K562 (cell line): ENCODE data around the gene FN3KRP.

Experiments used
- CHD2 ChIP-seq: IDR thresholded peaks from 2 replicates; pipeline ENCODE4 v1.6.1; 2011; ENCODE audit warnings: low read depth, low read length
- FOXM1 ChIP-seq, 2 experiments: fragments of 450-650 bp in 1 of 2; sonication (generic) in 1 of 2; formaldehyde crosslinking in 1 of 2; IDR thresholded peaks; 2 replicates each; pipeline versions ENCODE4 v1.6.1 to v1.9.0; 2017 to 2022; ENCODE audit warnings: low read depth in 2 of 2, mild to moderate bottlenecking in 2 of 2, missing genetic modification reagents in 1 of 2, moderate library complexity in 1 of 2
- MTA3 ChIP-seq: fragments of 450-650 bp; formaldehyde crosslinking; IDR thresholded peaks from 2 replicates; pipeline ENCODE4 v1.6.1; 2017; ENCODE audit warnings: mild to moderate bottlenecking, borderline replicate concordance
- POLR2A ChIP-seq: fragments of 450-650 bp; conservative IDR thresholded peaks from 2 replicates; pipeline ENCODE4 v1.6.1; 2016
- RAD21 ChIP-seq, 2 experiments: fragments of 250-450 bp in 1 of 2; fragments of 450-650 bp in 1 of 2; sonication (Bioruptor Pico) in 1 of 2; formaldehyde crosslinking in 1 of 2; IDR thresholded peaks in 1 of 2; conservative IDR thresholded peaks in 1 of 2; 2 replicates each; pipeline versions ENCODE4 v1.4.0 to v1.8.0; 2020 to 2022; ENCODE audit warnings: mild to moderate bottlenecking in 2 of 2, moderate library complexity in 1 of 2
- SMC3 ChIP-seq: conservative IDR thresholded peaks from 2 replicates; pipeline ENCODE4 v1.6.1; 2011; ENCODE audit warnings: low read depth, low read length, improper control_type of control experiment; ENCODE audit not compliant: insufficient read depth
- XRCC5 ChIP-seq: fragments of 200-400 bp; formaldehyde crosslinking; IDR thresholded peaks from 2 replicates; pipeline ENCODE4 v1.6.1; 2017; ENCODE audit warnings: low read depth, mild to moderate bottlenecking, low read length
- ZBED1 ChIP-seq: IDR thresholded peaks from 2 replicates; pipeline ENCODE4 v1.6.1; 2014
- ZNF140 ChIP-seq: fragments of 250-450 bp; sonication (Bioruptor Pico); IDR thresholded peaks from 2 replicates; pipeline ENCODE4 v1.8.0; 2021; ENCODE audit warnings: moderate library complexity, mild to moderate bottlenecking, inconsistent platforms
- TF ChIP-seq, protein P1 (sequence below): sonication (generic); formaldehyde crosslinking; IDR thresholded peaks from 2 replicates; pipeline ENCODE4 v1.8.0; 2022; ENCODE audit warnings: mild to moderate bottlenecking, missing genetic modification reagents, borderline replicate concordance
- TF ChIP-seq, protein P2 (sequence below): fragments of 250-450 bp; sonication (Bioruptor Pico); IDR thresholded peaks from 2 replicates; pipeline ENCODE4 v1.8.0; 2022; ENCODE audit warnings: inconsistent platforms, mild to moderate bottlenecking, moderate library complexity, borderline replicate concordance
- TF ChIP-seq, protein P3 (sequence below), 3 experiments: IDR thresholded peaks in 2 of 3; conservative IDR thresholded peaks in 1 of 3; 2 replicates each; pipeline ENCODE4 v1.5.1; 2011 to 2012; ENCODE audit warnings: low read length in 3 of 3, mild to moderate bottlenecking in 3 of 3, control low read depth in 2 of 3, improper control_type of control experiment in 1 of 3, inconsistent platforms in 1 of 3, low read depth in 1 of 3, mixed read lengths in 1 of 3, moderate library complexity in 1 of 3; ENCODE audit not compliant: insufficient read depth in 2 of 3

DNA sequence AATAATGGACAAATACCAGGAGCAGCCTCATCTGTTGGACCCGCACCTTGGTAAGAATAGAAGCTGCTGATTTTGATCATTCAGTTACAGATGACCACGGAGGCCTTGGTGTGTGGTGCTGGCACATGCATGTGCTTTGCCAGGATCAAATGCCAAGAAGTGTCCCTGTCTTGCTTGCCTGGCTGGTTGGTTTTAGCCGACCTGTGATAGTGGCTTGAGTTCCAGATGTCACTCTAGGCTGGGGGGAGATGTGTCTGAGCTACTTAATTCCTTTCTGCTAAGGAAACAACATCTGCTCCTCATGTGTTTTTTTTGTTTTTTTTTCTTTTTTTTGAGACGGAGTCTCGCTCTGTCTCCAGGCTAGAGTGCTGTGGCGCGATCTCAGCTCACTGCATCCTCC lies 39.7 kb downstream of the FN3KRP start:
- no peak for TF ChIP-seq ZBED1
- TF ChIP-seq POLR2A, result no peak
- TF ChIP-seq, protein P1, sequence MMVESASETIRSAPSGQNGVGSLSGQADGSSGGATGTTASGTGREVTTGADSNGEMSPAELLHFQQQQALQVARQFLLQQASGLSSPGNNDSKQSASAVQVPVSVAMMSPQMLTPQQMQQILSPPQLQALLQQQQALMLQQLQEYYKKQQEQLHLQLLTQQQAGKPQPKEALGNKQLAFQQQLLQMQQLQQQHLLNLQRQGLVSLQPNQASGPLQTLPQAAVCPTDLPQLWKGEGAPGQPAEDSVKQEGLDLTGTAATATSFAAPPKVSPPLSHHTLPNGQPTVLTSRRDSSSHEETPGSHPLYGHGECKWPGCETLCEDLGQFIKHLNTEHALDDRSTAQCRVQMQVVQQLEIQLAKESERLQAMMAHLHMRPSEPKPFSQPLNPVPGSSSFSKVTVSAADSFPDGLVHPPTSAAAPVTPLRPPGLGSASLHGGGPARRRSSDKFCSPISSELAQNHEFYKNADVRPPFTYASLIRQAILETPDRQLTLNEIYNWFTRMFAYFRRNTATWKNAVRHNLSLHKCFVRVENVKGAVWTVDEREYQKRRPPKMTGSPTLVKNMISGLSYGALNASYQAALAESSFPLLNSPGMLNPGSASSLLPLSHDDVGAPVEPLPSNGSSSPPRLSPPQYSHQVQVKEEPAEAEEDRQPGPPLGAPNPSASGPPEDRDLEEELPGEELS (CRISPR knock-in tag), result no peak
- TF ChIP-seq CHD2, result no peak
- TF ChIP-seq FOXM1 (IDR thresholded peaks at IDR 0.05; ENCODE audit: low read depth), result no peak
- no peak for TF ChIP-seq FOXM1 (CRISPR knock-in tag; IDR thresholded peaks at IDR 0.05; ENCODE audit: low read depth)
- TF ChIP-seq ZNF140 (CRISPR knock-in tag), result no peak
- TF ChIP-seq XRCC5, result no peak
- TF ChIP-seq RAD21 (CRISPR knock-in tag; conservative IDR thresholded peaks at IDR 0.05 in 1 of 2, IDR thresholded peaks at IDR 0.05 in 1 of 2), result no peak
- TF ChIP-seq, protein P2, sequence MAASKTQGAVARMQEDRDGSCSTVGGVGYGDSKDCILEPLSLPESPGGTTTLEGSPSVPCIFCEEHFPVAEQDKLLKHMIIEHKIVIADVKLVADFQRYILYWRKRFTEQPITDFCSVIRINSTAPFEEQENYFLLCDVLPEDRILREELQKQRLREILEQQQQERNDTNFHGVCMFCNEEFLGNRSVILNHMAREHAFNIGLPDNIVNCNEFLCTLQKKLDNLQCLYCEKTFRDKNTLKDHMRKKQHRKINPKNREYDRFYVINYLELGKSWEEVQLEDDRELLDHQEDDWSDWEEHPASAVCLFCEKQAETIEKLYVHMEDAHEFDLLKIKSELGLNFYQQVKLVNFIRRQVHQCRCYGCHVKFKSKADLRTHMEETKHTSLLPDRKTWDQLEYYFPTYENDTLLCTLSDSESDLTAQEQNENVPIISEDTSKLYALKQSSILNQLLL, result no peak
- TF ChIP-seq, protein P3, sequence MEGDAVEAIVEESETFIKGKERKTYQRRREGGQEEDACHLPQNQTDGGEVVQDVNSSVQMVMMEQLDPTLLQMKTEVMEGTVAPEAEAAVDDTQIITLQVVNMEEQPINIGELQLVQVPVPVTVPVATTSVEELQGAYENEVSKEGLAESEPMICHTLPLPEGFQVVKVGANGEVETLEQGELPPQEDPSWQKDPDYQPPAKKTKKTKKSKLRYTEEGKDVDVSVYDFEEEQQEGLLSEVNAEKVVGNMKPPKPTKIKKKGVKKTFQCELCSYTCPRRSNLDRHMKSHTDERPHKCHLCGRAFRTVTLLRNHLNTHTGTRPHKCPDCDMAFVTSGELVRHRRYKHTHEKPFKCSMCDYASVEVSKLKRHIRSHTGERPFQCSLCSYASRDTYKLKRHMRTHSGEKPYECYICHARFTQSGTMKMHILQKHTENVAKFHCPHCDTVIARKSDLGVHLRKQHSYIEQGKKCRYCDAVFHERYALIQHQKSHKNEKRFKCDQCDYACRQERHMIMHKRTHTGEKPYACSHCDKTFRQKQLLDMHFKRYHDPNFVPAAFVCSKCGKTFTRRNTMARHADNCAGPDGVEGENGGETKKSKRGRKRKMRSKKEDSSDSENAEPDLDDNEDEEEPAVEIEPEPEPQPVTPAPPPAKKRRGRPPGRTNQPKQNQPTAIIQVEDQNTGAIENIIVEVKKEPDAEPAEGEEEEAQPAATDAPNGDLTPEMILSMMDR (IDR thresholded peaks at IDR 0.05 in 2 of 3, conservative IDR thresholded peaks at IDR 0.05 in 1 of 3; ENCODE audit: insufficient read depth in 2 of 3, low read depth in 1 of 3, low read length in 3 of 3), result no peak
- no peak for TF ChIP-seq MTA3
- no peak for TF ChIP-seq SMC3
